Pancreas (tissue), 10 donors: ENCODE results near the gene GAL3ST3. TPM values are rescaled to one million over a fixed set of nuclear protein-coding genes. Genes with fewer than 3 reads are reported as not detected.
"Not testable (repeated sequence)": the region's sequence is repeated elsewhere in the genome, so short reads cannot be mapped to it uniquely, and the experiment has no call there.

Experiments
- ATAC-seq, 4 donors: fragments of 200-7000 bp; cut with Tn5 transposase; one replicate each; pipeline versions ENCODE4 v1.8.0 to v1.9.1; 2020; ENCODE audit warnings: mild to moderate bottlenecking in 4 of 4, moderate library complexity in 4 of 4
- DNase-seq, 6 donors: peaks; one replicate each; pipeline ENCODE4 v3.0.0-alpha.2; 2020
- FAIRE-seq: peaks from 2 replicates; lab custom pipeline; 2012; peaks lifted over from hg19 to GRCh38; lab: Jason Lieb, UNC
- H3K27ac ChIP-seq, 4 donors: fragments of 200-600 bp; sonication (generic); 1 replicate in 3 of 4; 2 replicates in 1 of 4; pipeline versions ENCODE4 v1.5.0 to v1.8.0; 2020
- H3K27me3 ChIP-seq, 4 donors: fragments of 200-600 bp; one replicate each; pipeline ENCODE4 v1.8.0; 2021
- H3K36me3 ChIP-seq, 3 donors: fragments of 200-600 bp; sonication (generic) in 1 of 3; one replicate each; pipeline versions ENCODE4 v1.5.0 to v1.8.0; 2020 to 2021
- H3K4me1 ChIP-seq, 3 donors: fragments of 200-600 bp; one replicate each; pipeline ENCODE4 v1.8.0; 2021
- H3K4me3 ChIP-seq, 4 donors: fragments of 200-600 bp; sonication (generic) in 2 of 4; one replicate each; pipeline versions ENCODE4 v1.5.0 to v1.8.0; 2020 to 2021
- H3K9me3 ChIP-seq, 4 donors: fragments of 200-600 bp; one replicate each; pipeline ENCODE4 v1.8.0; 2021
- CTCF ChIP-seq, 4 donors: fragments of 200-600 bp; sonication (generic) in 3 of 4; IDR thresholded peaks; one replicate each; pipeline versions ENCODE4 v1.5.0 to v1.8.0; 2021; ENCODE audit warnings: antibody characterized with exemption in 4 of 4
- WGBS, 2 donors: extraction: QIAGEN DNeasy Blood & Tissue Kit; methylation state at CpG; one replicate each; pipeline ENCODE4 v1.1.7; 2013; 5-methylcytosine and 5-hydroxymethylcytosine counted together
- intact Hi-C, 3 donors: fragments of 100-400 bp; cut with DNase I; formaldehyde crosslinking; loops; one replicate each; pipeline versions ENCODE4 v1.11.1 to v1.14.2; 2022
- polyA plus RNA-seq, 2 donors: library from polyadenylated mRNA; stranded (reverse); fragments of 200-250 nt; gene quantifications; one replicate each; pipeline ENCODE4 v1.2.3, GENCODE V29; 2013
- total RNA-seq, 6 donors: library from RNA; stranded (reverse); fragmentation: NEBNext Ultra II Directional in 4 of 6; extraction: Animal tissue kit (Norgen Biotek cat#: 25700) in 4 of 6; gene quantifications; one replicate each; pipeline versions ENCODE4 v1.2.1 to v1.2.4, GENCODE V29; 2021 to 2023
- donor health status: healthy with polysubstance abuse.
- donor health status: DM: no; HTN: no; CAD: no; lungs with moderate emphysema.
- donor health status: DM: no; HTN: no; CAD: no.
- donor health status: control.
- donor health status: control.
- donor health status: Bipolar disorder and iron deficiency.
- donor health status: DM: yes; HTN: yes; CAD: no.
- donor health status: DM: no; HTN: no; CAD: no.
- donor health status: DM: no; HTN: no; CAD: no.
- donor health status: DM: yes; HTN: yes; CAD: no.

The GAL3ST3 gene
- total RNA-seq (under 1 TPM in 5 of 6 donors, not detected in 1; 0.20 to 0.83 (median 0.43) TPM), polyA plus RNA-seq (1 to 10 TPM in 1 of 2 donors, under 1 TPM in 1; 0.27 to 1.8 TPM)

- TF ChIP-seq CTCF (IDR thresholded peaks at IDR 0.05) = no peak
- FAIRE-seq = no peak
- Histone ChIP-seq H3K4me1 (peaks cover 5 to 15% (median 5%) of the 10 kb centered on the region in 3 donors), H3K9me3 (no peaks in the 10 kb centered on the region), H3K27me3 (no peaks in the 10 kb centered on the region), H3K36me3 (no peaks in the 10 kb centered on the region), H3K4me3 (no peak within 1 kb of the TSS), H3K27ac (peak within 1 kb of the TSS in 1 of 4 donors; percentile 16)
- ATAC-seq = no peak
- intact Hi-C loops = no loop called here
- WGBS, 2 donors = 18 to 22% methylated on average over 24 to 39 of the region's 39 CpGs
- DNase-seq = peak in 1 of 6 donors; percentile 77
Observed at GRCh38 chr11:66048547-66049323, at the start of gene GAL3ST3. Gene GAL3ST3, minus strand, starts transcription at chr11:66049161. Its CDS starts 3,746 bp downstream, at chr11:66045415.

GRCh38 chr11:66092125-66092524, 43.2 kb upstream of the GAL3ST3 start:
- H3K36me3 ChIP-seq, H3K9me3 ChIP-seq, ATAC-seq, DNase-seq, intact Hi-C loops, H3K27me3 ChIP-seq, H3K4me1 ChIP-seq, H3K4me3 ChIP-seq, FAIRE-seq, H3K27ac ChIP-seq: not testable (repeated sequence)
- WGBS, 2 donors = 94 to 95% methylated on average over 2 of the region's 2 CpGs

- Histone ChIP-seq H3K27ac (no peak overlapping the region), H3K9me3 (no peaks in the 10 kb centered on the region), H3K4me3 (no peak overlapping the region), H3K27me3 (no peaks in the 10 kb centered on the region), H3K36me3 (no peaks in the 10 kb centered on the region), H3K4me1 (peaks cover 5 to 9% (median 6%) of the 10 kb centered on the region in 3 donors)
- no peak for TF ChIP-seq CTCF (IDR thresholded peaks at IDR 0.05)
- no peak for FAIRE-seq
- no peak for ATAC-seq
- 93 to 96% methylated on average over 4 of the region's 4 CpGs for WGBS, 2 donors
- intact Hi-C loops = no loop called here
- no peak for DNase-seq
Observed at GRCh38 chr11:66090288-66090687, 41.3 kb upstream of the GAL3ST3 start.

GRCh38 chr11:66089067-66089466, 40.1 kb upstream of the GAL3ST3 start:
- no peaks in the 10 kb centered on the region for H3K36me3 ChIP-seq
- H3K4me1 ChIP-seq = peaks cover 12 to 16% (median 16%) of the 10 kb centered on the region in 3 donors
- H3K4me3 ChIP-seq = no peak overlapping the region
- no peaks in the 10 kb centered on the region for H3K9me3 ChIP-seq
- FAIRE-seq (no peak), DNase-seq (no peak), ATAC-seq (no peak)
- no peak overlapping the region for H3K27ac ChIP-seq
- TF ChIP-seq CTCF (IDR thresholded peaks at IDR 0.05) = no peak
- 81 to 91% methylated on average over 3 of the region's 3 CpGs for WGBS, 2 donors
- no peaks in the 10 kb centered on the region for H3K27me3 ChIP-seq
- intact Hi-C loops = no loop called here

- Histone ChIP-seq H3K4me3 (no peak overlapping the region), H3K9me3 (no peaks in the 10 kb centered on the region), H3K27ac (no peak overlapping the region), H3K27me3 (no peaks in the 10 kb centered on the region), H3K36me3 (no peaks in the 10 kb centered on the region), H3K4me1 (peaks cover 29 to 33% (median 33%) of the 10 kb centered on the region in 3 donors)
- DNase-seq = no peak
- FAIRE-seq = no peak
- WGBS, 2 donors = 88 to 89% methylated on average over 9 of the region's 9 CpGs
- no peak for ATAC-seq
- no peak for TF ChIP-seq CTCF (IDR thresholded peaks at IDR 0.05)
- intact Hi-C loops = no loop called here
Observed at GRCh38 chr11:66087148-66087908, 38.4 kb upstream of the GAL3ST3 start.
